SK-N-SH treated with all-trans-retinoic acid at 6 μM for 48 hours (cell line): ENCODE data around the gene MT1E.

Experiments used
- ISL1 ChIP-seq: fragments of 250-450 bp; sonication (Bioruptor Pico); IDR thresholded peaks from 2 replicates; pipeline ENCODE4 v2.1.2; 2022; ENCODE audit warnings: mild to moderate bottlenecking, moderate library complexity
- TOX ChIP-seq: fragments of 250-450 bp; sonication (Bioruptor Pico); IDR thresholded peaks from 2 replicates; pipeline ENCODE4 v1.8.0; 2021; ENCODE audit warnings: mild to moderate bottlenecking, moderate library complexity, borderline replicate concordance
- TF ChIP-seq, protein P1 (sequence below): fragments of 250-450 bp; sonication (Bioruptor Pico); IDR thresholded peaks from 2 replicates; pipeline ENCODE4 v1.8.0; 2020; ENCODE audit warnings: mild to moderate bottlenecking, moderate library complexity, borderline replicate concordance
- TF ChIP-seq, protein P2 (sequence below): fragments of 250-450 bp; sonication (Bioruptor Pico); IDR thresholded peaks from 2 replicates; pipeline ENCODE4 v1.5.1; 2020; ENCODE audit warnings: low read depth, mild to moderate bottlenecking, moderate library complexity

DNA sequence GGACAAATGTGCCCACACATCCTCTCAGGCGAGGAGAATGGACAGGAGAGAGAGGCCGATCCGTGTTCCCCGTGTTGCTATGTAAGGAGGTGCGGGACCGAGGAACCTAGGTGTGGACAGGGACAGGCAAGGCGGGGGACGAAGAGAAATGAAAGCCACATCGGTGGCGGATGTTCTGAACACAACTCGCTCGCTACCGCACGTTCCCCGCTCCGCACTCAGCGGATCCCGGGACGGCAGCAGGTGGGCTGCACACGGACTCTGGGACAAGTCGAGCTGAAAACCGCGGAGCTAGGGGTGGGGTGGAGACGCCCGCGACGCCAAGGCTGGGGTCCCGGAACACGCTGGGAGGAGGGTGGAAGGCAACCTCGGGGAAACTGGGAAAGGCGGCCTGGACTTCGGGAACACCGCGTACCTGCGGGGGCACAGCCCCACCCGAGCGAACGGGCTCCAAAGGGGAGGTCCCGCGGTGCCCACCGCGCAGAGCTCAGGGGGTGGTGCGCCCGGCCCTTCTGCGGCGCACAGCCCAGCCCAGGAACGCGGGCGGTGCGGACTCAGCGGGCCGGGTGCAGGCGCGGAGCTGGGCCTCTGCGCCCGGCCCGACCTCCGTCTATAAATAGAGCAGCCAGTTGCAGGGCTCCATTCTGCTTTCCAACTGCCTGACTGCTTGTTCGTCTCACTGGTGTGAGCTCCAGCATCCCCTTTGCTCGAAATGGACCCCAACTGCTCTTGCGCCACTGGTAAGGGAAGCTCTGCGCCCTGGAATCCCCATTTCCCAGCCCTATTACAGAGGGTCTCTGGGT is at the start of gene MT1E:
- no peak for TF ChIP-seq ISL1 (CRISPR knock-in tag)
- TF ChIP-seq, protein P1, sequence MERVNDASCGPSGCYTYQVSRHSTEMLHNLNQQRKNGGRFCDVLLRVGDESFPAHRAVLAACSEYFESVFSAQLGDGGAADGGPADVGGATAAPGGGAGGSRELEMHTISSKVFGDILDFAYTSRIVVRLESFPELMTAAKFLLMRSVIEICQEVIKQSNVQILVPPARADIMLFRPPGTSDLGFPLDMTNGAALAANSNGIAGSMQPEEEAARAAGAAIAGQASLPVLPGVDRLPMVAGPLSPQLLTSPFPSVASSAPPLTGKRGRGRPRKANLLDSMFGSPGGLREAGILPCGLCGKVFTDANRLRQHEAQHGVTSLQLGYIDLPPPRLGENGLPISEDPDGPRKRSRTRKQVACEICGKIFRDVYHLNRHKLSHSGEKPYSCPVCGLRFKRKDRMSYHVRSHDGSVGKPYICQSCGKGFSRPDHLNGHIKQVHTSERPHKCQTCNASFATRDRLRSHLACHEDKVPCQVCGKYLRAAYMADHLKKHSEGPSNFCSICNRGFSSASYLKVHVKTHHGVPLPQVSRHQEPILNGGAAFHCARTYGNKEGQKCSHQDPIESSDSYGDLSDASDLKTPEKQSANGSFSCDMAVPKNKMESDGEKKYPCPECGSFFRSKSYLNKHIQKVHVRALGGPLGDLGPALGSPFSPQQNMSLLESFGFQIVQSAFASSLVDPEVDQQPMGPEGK (CRISPR knock-in tag), result no peak
- TF ChIP-seq, protein P2, sequence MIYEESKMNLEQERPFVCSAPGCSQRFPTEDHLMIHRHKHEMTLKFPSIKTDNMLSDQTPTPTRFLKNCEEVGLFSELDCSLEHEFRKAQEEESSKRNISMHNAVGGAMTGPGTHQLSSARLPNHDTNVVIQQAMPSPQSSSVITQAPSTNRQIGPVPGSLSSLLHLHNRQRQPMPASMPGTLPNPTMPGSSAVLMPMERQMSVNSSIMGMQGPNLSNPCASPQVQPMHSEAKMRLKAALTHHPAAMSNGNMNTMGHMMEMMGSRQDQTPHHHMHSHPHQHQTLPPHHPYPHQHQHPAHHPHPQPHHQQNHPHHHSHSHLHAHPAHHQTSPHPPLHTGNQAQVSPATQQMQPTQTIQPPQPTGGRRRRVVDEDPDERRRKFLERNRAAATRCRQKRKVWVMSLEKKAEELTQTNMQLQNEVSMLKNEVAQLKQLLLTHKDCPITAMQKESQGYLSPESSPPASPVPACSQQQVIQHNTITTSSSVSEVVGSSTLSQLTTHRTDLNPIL (CRISPR knock-in tag), result no peak
- TF ChIP-seq TOX, result no peak
